HTERT RPE-1 (cell line): ENCODE measurements around the gene B4GAT1.
"Not testable (repeated sequence)": the region's sequence is repeated elsewhere in the genome, so short reads cannot be mapped to it uniquely, and the experiment has no call there.

Experiments
- in situ Hi-C: fragments of 300-500 bp; cut with MboI; formaldehyde crosslinking; loops from 4 replicates; pipeline ENCODE4 v1.14.3; 2020; ENCODE audit warnings: low sequenced_read_pairs

Gene B4GAT1

DNA sequence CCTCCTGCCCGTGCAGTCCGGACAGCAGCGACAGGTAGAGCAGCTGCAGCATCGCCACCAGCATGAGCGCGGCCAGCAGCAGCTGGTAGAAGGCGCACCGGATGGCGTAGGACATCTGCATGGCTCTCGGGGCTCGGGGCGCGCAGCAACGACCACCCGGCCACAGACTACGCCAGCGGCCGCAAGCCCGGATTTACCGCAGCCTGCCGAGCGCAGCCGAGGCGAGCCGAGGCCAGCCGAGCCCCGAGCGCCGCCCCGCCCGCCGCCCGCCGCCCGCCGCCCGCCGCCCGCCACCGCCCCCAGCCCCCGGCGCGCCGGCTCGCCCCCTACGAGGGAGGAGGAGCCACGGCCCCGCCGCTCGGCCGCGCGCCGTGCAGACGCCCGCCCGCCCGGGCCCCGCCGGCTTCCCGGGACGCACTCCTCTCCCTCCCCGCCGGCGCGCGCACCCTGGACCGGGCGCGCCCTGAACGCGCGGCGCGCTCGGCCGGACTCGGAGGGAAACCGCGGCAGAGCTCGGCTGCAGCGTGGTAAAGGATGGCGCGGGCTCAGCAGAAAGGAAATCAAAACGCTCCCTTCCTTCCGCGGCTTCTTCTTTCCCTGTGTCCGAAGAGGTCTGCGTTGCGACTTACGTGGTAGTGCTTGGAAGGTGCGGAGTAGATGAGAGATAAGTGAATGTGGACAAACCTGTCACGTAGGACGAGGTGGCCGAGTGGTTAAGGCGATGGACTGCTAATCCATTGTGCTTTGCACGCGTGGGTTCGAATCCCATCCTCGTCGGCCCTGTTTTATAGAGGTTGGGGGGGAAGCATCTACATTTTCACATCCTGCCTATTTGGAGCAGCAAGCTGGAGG, at the start of gene B4GAT1:
Gene B4GAT1, minus strand, starts transcription at position 205 of the 852 bp plus-strand sequence. Its CDS starts 84 bp downstream, at position 121.
- in situ Hi-C loops: no loop called here

DNA sequence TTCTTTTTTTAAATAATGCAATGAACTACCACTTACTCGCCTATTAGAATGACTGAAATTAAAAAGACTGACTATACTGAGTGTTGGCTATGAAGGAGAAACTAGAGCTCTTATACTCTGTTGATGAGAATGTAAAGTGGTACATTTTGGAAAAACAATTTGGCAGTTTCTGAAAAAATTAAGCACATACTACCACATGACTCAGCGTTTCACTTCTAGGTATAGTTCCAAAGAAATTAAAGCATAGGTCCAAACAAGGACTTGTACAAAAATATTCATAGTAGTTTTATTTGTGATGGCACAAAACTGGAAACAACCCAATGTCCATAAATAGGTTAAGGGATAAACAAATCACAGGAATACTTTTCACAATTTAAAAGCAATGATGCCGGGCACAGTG, 46.5 kb upstream of the B4GAT1 start:
- in situ Hi-C loops: no loop called here

DNA sequence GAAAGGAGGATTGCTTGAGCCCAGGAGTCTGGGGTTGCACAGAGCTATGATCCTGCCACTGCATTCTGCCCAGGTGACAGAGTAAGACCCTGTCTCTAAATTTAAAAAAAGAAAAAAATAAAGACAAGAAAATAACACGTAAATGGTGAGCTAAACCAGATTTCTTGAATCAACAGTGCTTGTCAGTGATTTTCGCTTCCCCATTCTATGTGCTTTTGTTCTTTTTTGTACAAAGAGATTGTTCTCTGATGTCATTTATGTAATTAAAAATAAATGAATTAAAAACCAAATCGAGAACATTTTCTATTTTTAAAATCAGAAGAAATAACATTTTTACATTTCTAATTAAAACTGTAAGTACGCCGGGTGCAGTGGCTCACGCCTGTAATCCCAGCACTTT, 43.9 kb upstream of the B4GAT1 start:
- in situ Hi-C loops: no loop called here

DNA sequence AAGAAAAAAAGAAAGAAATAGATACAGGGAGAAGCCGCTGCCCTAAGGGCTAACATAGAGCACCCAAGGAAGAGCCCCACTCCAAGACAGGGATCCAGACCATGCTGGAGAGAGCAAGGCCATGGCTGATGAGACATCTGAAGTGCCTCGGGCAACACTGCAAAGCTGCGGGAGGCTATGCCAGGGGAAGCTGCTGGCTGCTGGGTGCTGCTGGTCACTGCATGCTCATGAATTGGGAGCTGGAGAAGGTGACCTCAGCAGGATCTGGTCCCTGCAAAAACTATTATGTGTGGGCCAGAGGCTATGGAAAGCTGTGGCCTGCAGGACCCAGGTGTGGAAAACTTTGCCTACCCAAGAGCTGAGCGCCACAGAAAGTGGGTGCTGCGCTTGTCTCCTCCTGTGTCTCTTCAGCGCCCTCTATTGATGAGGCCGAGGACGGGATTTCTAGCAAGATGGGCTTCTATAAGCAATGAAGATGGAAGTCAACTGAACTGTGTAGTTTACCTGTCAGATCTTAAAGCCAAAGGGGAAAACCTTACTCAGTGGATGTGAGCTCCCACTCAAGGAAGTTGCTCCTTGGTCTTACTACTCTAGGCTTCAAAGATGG, 41.5 kb upstream of the B4GAT1 start:
- in situ Hi-C loops: no loop called here

DNA sequence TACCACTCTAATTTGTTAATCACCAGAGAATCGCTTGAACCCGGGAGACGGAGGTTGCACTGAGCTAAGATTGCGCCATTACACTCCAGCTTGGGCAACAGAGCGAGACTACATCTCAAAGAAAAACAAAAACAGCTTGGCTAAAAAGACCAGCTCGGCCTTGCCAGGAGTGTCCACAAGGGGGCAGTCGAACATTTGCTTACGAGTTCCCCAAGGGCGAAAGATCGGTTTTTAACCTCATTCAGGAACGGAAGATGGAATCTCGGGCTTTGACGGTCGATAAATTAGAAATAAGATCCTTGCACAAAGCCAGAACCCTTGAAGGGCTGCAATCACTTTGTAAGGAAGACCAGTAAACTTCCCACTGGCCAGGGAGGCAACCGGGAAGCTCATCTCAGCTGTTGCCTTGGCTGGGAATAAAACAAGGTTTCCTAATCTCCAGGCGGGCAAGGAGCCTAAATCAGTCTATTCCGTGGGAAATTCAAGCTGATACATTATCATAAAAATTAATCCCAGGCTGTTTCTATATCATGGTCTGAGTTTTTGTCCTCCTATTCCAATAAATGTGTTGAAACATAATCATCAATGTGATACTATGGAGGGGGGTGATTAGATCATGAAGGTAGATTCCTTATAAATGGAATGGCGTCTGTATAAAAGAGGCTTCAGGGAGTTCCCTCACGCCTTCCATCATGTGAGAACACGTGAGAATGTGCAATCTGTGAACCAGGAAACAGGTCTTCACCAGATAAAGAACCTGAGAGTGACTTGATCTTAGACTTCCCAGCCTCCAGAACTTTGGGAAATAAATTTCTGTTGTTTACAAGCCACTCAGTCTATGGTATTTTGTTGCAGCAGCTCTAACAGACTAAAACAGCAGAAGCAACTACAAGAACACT, 39.0 kb upstream of the B4GAT1 start:
- in situ Hi-C loops: no loop called here

DNA sequence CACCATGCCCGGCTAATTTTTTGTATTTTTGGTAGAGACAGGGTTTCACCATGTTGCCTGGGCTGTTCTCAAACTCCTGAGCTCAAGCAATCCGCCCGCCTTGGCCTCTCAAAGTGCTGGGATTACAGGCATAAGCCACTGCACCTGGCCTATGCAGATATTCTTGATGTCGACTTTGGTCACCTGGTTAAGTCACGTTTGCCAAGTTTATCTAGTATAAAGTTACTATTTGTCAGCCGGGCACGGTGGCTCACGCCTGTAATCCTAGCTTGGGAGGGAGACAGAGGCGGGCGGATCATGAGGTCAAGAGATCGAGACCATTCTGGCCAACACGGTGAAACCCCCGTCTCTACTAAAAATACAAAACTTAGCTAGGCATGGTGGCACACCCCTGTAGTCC, 36.9 kb upstream of the B4GAT1 start:
- in situ Hi-C loops: not testable (repeated sequence)

DNA sequence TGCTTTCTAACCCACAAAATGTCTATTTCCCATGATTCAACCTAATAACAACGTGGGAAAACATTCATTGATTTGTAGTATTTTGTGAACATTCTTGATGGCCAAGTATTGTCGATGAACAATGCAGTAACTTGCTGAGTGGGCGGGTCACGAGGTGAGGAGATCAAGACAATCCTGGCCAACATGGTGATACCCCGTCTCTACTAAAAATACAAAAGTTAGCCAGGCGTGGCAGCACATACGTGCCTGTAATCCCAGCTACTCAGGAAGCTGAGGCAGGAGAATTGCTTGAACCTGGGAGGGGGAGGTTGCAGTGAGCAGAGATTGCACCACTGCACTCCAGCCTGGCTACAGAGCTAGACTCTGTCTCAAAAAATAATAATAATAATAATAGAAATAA, 32.8 kb upstream of the B4GAT1 start:
- in situ Hi-C loops: not testable (repeated sequence)

DNA sequence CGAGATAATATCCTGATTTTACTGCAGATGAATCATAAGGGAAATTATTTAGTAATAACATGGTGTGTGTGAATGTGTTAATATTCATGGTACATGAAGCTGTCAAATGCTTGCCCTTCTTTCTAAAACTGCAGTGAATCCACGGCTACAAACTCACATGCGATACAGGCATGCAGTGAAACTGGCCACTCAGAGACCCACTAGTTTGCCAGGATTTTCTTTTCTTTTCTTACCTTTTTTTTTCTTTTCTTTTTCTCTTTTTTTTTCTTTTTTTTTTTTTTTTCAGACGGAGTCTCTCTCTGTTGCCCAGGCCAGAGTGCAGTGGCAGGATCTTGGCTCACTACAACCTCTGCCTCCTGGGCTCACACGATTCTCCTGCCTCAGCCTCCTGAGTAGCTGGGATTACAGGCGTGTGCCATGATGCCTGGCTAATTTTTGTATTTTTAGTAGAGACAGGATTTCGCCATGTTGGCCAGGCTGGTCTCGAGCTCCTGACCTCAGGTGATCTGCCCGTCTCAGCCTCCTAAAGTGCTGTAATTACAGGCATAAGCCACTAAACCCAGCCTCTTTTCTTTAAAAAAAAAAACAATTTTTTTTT, 26.4 kb upstream of the B4GAT1 start:
- in situ Hi-C loops: not testable (repeated sequence)

DNA sequence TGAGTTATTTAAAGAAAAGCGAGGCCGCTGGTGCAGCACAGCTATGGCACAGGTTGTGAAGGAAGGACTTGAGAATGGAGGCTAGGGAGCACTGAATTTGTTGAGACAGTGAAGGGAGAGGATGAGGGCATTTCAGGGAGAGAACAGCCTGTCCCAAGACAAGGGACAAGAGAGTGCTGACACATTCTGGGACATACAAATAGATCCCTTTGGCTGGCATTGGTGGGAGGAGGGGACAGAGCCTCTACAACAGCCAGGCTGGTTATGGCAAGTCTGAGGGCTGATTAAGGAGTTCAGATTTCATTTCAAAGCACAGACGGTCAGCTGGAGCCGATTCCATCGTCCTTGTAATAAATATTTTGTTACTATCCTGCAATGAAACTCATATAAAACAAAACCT, 25.8 kb upstream of the B4GAT1 start:
- in situ Hi-C loops: no loop called here

DNA sequence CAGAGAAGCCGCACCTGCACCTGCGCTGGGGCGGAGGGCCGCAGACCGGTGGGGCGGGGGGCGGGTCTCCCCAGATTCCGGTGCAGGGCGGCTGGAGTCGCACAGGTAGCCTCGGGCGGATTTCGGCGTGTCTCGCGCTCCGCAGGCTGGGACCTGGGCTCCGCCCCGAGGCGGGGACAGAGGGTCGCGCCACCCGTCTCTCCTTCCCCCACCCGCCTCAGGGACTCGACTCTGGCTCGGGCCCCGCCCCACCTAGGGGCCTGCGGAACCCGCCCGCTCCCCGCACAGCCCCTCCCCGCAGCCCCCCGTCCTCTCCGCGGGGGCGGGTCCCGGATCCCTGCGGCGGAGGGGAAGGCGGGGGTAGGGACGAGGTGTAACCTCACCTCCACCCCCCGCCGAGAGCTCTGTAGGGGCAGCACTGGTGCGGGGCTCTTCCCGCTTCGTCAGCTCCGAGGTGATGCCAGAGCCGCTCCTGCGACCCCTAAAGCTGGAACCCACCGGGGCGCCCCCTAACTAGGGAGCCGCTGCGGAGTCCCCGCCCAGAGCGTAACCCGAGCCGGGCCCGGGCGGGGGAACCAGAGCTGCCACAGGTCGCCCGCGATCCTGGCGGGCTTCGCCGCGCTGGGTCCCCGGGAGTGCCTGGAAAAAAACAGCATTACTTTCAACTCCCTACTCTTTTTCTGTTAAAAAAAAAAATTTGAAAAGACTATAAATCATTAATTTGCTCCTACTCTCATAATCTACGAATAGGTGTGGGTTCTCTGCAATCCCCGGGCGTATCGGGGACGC, 24.4 kb upstream of the B4GAT1 start, which contains the start of gene SLC29A2:
Gene SLC29A2, minus strand, starts transcription at position 134 of the 789 bp plus-strand sequence. CDS start 169 bp downstream, outside the sequence.
- in situ Hi-C loops: no loop called here

DNA sequence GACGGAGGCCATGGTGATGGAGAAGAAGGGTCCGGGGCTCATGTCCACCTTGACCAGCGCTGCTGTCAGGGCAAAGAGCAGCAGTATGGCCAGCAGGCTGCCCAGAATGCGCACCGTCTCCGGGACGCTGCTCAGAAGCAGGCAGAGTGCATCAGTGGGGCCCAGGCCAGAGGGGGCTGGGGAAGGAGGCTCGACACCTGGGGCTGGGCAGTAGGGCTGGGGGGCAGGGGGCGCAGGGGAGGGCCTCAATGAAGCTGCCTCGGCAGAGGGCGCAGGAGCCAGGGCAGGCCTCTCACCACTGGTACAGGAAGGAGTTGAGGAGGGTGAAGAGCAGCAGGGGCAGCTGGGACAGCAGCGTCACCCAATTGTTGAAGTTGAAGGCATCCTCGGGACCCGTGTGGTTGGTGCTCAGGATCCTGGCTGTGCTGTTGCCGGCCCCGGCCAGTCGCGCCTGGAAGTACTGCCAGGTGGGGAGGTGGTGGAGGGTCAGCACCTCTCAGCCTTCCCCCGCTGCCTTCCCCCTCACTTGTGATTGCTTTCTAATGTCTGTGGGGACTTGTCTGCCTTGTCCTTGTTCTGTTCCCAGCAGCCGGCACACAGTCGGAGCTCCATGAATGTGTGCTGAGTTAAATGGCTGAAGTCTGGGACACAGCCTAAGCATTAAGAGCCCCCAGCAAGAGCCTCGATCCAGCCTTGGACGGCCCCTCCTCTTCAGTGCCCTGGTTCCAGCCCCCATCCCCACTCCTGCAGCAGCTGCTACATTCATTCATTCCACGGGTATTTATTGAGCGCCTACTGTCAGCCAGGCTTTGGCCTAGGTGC, 21.9 kb upstream of the B4GAT1 start:
- in situ Hi-C loops: no loop called here

DNA sequence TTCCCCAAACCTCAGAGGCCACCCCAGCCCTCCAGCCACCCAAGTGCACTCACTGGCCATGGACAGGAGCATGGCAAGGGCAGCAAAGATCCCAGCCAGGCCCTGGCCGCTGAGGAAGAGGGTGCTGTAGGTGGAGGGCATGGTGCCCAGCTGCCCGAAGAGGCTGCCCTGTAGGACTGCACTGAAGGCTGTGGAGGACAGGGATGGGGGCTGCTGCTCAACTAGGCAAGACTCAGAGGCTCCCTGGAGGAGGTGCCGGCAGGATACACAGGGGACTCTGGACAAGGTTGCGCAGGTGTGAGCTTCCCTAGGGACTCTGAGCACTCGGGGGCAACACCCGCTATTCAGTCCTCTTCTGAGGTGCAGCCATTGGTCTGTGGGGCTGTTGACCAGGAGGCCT, 21.1 kb upstream of the B4GAT1 start:
- in situ Hi-C loops: no loop called here

DNA sequence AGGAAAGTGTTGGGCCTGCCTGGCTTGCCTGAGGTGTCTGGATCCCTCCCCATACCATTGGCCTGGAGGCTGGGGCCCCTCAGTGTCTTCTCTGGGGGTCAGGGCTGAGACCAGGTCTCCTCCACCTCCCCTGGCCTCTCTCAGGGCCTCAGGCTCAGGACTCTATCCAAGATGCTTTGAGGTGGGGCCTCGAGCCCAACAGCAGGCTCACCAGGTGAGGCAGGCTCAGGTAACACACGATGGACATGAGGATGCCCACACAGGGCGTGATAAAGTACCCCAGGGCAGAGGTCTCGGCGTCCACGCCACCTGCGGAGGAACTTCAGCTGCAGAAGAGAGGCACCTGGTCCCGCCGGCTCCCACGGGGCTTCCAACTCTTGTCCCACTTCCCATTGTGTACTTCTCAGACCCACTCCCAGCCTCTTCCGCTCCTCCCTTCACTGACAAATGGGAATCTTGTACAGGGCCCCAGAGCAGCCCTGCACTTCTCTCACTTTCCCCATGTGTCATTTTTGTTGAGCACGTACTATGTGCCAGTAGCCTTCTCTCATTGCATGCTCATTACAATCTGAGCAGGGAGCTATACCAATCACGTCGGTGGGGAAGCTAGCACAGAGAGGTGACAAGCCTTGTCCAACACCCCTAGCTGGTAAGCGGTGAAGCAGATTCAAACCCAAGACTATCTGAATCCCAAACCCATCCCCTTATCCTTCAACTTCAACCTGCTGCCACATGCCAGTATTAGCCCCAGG, 20.3 kb upstream of the B4GAT1 start:
- in situ Hi-C loops: no loop called here

DNA sequence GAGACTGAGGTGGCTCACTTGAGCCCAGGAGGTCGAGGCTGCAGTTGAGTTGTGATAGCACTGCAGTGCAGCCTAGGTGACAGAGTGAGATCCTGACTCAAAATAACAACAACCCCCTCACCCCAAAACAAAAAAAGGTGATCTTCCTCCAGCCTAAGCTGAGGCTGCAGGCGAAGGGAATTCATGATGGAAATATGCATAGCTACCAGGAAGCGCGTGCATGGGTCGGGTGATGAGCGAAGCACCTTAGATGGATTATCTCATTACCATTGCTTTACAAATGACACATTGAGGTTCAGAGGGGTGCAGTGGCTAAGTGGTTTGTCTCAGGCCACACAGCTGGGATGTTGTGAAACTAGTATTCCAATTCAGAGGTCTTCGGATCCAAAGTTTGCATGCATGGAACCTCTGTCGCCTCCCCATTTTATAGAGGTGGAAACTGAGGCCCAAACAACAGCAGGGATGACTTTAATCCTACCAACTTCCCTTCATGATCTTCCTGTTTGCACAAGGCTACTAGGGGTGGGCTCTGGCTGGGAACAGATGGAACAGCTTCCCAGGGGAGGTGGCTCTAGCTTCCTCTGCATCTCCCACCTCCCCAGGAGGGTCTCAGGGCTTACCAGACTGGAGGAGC, 19.5 kb upstream of the B4GAT1 start:
- in situ Hi-C loops: no loop called here

DNA sequence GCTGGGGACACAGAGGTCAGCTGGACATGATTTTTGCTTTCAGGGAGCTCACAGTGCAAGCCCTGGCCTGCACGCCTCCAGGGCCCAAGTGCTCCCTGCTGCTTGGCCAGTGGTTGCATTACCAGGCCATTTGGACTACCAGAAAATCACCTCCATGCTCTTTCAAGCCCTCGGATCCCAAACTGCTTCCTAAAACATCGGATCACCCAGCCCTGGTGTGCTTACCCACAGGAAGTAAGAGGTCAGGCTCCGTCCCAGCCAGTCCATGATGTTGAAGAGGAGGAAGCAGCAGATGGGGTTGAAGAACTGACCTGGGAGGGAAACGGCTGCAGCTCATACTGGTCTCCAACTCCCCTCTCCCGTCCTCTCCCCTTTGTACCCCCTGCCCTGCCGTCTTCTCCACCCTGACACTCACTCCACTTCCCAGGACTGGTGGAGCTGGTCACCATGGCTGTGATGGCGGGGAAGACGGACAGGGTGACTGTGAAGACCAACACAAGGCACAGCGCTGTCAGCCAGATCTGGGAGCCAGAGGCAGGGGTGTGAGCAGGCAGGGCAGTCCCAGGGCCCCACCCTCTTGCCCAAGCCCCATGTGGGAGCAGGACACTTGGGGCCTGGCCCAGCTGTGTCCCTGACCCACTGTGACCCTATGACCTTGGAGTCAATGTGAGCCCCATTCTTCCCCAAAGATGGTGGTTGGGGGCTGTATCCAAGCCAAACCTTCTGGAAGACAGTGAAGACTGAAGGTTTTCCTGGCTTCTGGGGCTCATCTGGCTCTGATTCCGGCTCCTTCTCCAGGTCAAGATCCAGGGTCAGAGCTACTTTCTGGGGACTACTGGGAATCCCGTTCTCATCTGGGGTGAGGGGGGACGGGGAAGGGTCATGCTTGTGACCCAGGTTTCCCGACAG, 18.5 kb upstream of the B4GAT1 start:
- in situ Hi-C loops: no loop called here

DNA sequence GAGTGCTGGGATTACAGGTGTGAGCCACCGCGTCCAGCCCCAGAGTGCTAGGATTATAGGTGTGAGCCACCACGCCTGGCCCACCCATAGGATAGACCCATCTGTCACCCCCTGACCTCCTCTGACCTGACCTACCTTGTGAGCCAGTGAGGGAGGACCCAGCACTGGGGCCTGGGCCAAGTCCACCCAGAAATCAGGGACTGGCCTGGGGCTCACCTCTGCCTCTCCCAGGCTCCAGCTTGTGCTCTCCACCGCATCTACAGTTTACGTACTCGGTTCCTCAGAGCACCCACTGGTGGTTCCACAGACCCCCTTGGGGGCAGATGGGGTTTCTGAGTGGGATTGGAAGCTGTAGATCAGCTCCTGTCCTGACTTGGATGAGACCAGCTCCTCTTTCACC, 17.7 kb upstream of the B4GAT1 start:
- in situ Hi-C loops: no loop called here
